Smooth muscle cell (in vitro differentiated cells): ENCODE data around the gene HNRNPL. TPM values are rescaled to one million over a fixed set of nuclear protein-coding genes. Genes with fewer than 3 reads are reported as not detected.

ENCODE experiments used
- DNase-seq: peaks from one replicate; lab custom pipeline; 2025; ENCODE audit not compliant: unreplicated experiment; lab: John Stamatoyannopoulos, UW
- H2AFZ ChIP-seq: fragments of 200-600 bp; sonication (generic); 2 replicates; pipeline ENCODE4 v1.6.0; 2016; ENCODE audit warnings: antibody characterized with exemption, low read depth, mild to moderate bottlenecking
- H3F3A ChIP-seq: fragments of 200-600 bp; sonication (generic); 2 replicates; pipeline ENCODE4 v1.6.0; 2017; ENCODE audit warnings: antibody characterized with exemption, low read depth
- H3K27ac ChIP-seq: fragments of 200-600 bp; sonication (generic); 2 replicates; pipeline ENCODE4 v1.5.1; 2016; ENCODE audit warnings: low read depth, mild to moderate bottlenecking
- H3K27me3 ChIP-seq: fragments of 200-600 bp; sonication (generic); 2 replicates; pipeline ENCODE4 v1.6.1; 2016; ENCODE audit warnings: low read depth, mild to moderate bottlenecking
- H3K36me3 ChIP-seq: fragments of 200-600 bp; sonication (generic); 2 replicates; pipeline ENCODE4 v1.5.1; 2016; ENCODE audit warnings: low read depth
- H3K4me1 ChIP-seq: fragments of 200-600 bp; sonication (generic); 2 replicates; pipeline ENCODE4 v1.5.1; 2016; ENCODE audit warnings: low read depth
- H3K4me2 ChIP-seq: fragments of 200-600 bp; sonication (generic); 2 replicates; pipeline ENCODE4 v1.6.0; 2016; ENCODE audit warnings: mild to moderate bottlenecking
- H3K4me3 ChIP-seq: fragments of 200-600 bp; sonication (generic); 2 replicates; pipeline ENCODE4 v1.5.1; 2016; ENCODE audit warnings: mild to moderate bottlenecking
- H3K79me2 ChIP-seq: fragments of 200-600 bp; sonication (generic); 2 replicates; pipeline ENCODE4 v1.6.0; 2016; ENCODE audit warnings: low read depth, mild to moderate bottlenecking
- H3K9ac ChIP-seq: fragments of 200-600 bp; sonication (generic); 2 replicates; pipeline ENCODE4 v1.6.0; 2016; ENCODE audit warnings: low read depth
- H3K9me3 ChIP-seq: fragments of 200-600 bp; sonication (generic); replicated peaks from 2 replicates; pipeline ENCODE4 v1.5.1; 2016; ENCODE audit warnings: low read depth
- H4K20me1 ChIP-seq: fragments of 200-600 bp; sonication (generic); 2 replicates; pipeline ENCODE4 v1.6.0; 2016; ENCODE audit warnings: low read depth
- WGBS: methylation state at CpG from one replicate; pipeline ENCODE4 v1.1.7; 2016; ENCODE audit warnings: low lambda C conversion rate; 5-methylcytosine and 5-hydroxymethylcytosine counted together
- polyA plus RNA-seq: library from polyadenylated mRNA; unstranded; fragments of >200 nt; fragmentation: Nextera tagmentation; extraction: Ambion mirVana; gene quantifications from 2 replicates; pipeline ENCODE4 v1.2.1, GENCODE V29; 2016
- total RNA-seq: library from RNA; depleted of rRNA; stranded (reverse); fragments of >200 nt; gene quantifications from 2 replicates; pipeline ENCODE4 v1.2.3, GENCODE V29; 2014
- TF ChIP-seq, protein P1 (sequence below): fragments of 200-600 bp; sonication (generic); IDR thresholded peaks from 2 replicates; pipeline ENCODE4 v1.5.1; 2017; ENCODE audit warnings: borderline replicate concordance, mild to moderate bottlenecking, antibody characterized with exemption; ENCODE audit not compliant: insufficient read depth, poor library complexity, severe bottlenecking

The HNRNPL gene
- total RNA-seq: 170 and 174 TPM in 2 replicates
- 158 and 173 TPM in 2 replicates for polyA plus RNA-seq

DNA sequence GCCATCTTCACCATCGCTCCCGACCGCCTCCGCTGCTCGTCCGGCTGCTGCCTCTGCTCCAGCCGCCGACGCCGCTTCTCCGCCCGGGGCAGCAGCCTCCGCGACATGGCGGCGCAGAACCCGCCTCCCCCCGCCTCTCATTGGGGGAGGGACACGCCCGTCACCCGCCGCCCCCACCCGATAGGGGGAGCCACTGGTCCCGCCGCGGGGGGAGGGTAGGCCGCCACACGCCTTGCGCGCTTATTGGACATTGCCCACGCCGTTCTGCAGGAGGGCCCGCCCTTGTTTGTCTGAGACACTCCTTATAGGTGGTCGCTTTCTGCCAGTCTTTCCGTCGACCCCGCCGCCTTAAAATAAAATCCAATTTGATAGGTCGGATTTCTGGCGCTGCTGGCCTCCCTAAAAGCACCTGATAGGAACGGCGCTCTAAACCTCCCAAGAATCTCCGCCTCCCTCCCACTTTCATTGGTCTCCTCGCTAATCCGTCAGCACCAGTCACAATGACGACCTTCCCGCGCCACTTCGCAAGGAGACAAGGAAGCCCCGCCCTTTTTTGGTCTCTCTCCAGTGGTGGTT, at the start of gene HNRNPL:
HNRNPL (minus strand) TSS at position 127 of the 576 bp plus-strand sequence; CDS start at position 107, 20 bp downstream.
- peak within 1 kb of the TSS; percentile 99 for H3K9ac ChIP-seq
- peak within 1 kb of the TSS; percentile 98 for H3K4me3 ChIP-seq
- H3K4me1 ChIP-seq: peaks cover 16% of the 10 kb centered on the region
- no peak within 1 kb of the TSS for H2AFZ ChIP-seq
- H3K36me3 ChIP-seq: peaks cover 16% of the 10 kb centered on the region
- peaks cover 41% of the 10 kb centered on the region for H3K79me2 ChIP-seq
- H3K9me3 ChIP-seq: no peaks in the 10 kb centered on the region
- H3F3A ChIP-seq: peaks cover 16% of the 10 kb centered on the region
- H4K20me1 ChIP-seq: peaks cover 42% of the 10 kb centered on the region
- TF ChIP-seq, protein P1, sequence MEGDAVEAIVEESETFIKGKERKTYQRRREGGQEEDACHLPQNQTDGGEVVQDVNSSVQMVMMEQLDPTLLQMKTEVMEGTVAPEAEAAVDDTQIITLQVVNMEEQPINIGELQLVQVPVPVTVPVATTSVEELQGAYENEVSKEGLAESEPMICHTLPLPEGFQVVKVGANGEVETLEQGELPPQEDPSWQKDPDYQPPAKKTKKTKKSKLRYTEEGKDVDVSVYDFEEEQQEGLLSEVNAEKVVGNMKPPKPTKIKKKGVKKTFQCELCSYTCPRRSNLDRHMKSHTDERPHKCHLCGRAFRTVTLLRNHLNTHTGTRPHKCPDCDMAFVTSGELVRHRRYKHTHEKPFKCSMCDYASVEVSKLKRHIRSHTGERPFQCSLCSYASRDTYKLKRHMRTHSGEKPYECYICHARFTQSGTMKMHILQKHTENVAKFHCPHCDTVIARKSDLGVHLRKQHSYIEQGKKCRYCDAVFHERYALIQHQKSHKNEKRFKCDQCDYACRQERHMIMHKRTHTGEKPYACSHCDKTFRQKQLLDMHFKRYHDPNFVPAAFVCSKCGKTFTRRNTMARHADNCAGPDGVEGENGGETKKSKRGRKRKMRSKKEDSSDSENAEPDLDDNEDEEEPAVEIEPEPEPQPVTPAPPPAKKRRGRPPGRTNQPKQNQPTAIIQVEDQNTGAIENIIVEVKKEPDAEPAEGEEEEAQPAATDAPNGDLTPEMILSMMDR: peak; percentile 45
- peak; percentile 99 for DNase-seq
- under 1% methylated on average over 49 of the region's 50 CpGs for WGBS
- H3K27me3 ChIP-seq: no peaks in the 10 kb centered on the region
- H3K27ac ChIP-seq: peak within 1 kb of the TSS; percentile 100
- peak within 1 kb of the TSS; percentile 95 for H3K4me2 ChIP-seq

GRCh38 chr19:38898788-38899446, 49.1 kb upstream of the HNRNPL start:
- Histone ChIP-seq H3F3A (no peaks in the 10 kb centered on the region), H3K36me3 (no peaks in the 10 kb centered on the region), H3K4me3 (peak overlapping the region; percentile 70), H3K9ac (peak overlapping the region; percentile 95), H3K27ac (peak overlapping the region; percentile 95), H3K4me1 (peaks cover 16% of the 10 kb centered on the region), H3K79me2 (peaks cover 28% of the 10 kb centered on the region), H2AFZ (peak overlapping the region; percentile 81), H4K20me1 (no peaks in the 10 kb centered on the region), H3K4me2 (peak overlapping the region; percentile 95), H3K9me3 (no peaks in the 10 kb centered on the region), H3K27me3 (no peaks in the 10 kb centered on the region)
- DNase-seq: no peak
- WGBS: 20% methylated on average over 25 of the region's 25 CpGs
- TF ChIP-seq, protein P1: no peak

DNA sequence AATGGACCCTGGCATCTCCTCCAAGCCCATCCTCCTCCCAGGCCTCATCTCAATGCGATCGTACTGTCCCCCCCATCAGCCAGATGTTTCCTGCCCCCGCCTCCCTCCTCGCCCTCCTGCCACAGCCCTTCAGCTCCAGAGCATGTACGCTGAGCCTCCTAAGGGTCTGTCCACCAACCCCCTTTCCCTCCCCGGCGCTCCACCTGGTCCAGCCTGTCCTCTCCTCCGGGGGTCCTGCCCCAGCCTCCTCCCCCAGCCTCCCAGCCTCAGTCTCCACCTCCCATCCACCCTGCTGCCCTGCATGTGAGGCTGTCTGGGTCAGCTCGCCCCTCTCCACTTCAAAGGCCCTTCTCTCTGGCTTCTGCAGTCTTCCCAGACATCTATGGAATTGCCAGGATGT, 45.2 kb upstream of the HNRNPL start:
- H3K27ac ChIP-seq: no peak overlapping the region
- no peak overlapping the region for H3K9ac ChIP-seq
- no peaks in the 10 kb centered on the region for H3K9me3 ChIP-seq
- H3K79me2 ChIP-seq: peaks cover 11% of the 10 kb centered on the region
- 85% methylated on average over 5 of the region's 9 CpGs for WGBS
- H3K4me2 ChIP-seq: no peak overlapping the region
- no peak overlapping the region for H3K4me3 ChIP-seq
- no peaks in the 10 kb centered on the region for H4K20me1 ChIP-seq
- DNase-seq: no peak
- peaks cover 6% of the 10 kb centered on the region for H3K4me1 ChIP-seq
- no peaks in the 10 kb centered on the region for H3F3A ChIP-seq
- H3K27me3 ChIP-seq: no peaks in the 10 kb centered on the region
- no peaks in the 10 kb centered on the region for H3K36me3 ChIP-seq
- TF ChIP-seq, protein P1: no peak
- H2AFZ ChIP-seq: no peak overlapping the region
